ENCODE results near the gene MTA3. TPM values are rescaled to one million over a fixed set of nuclear protein-coding genes. Genes with fewer than 3 reads are reported as not detected.
"Not testable (repeated sequence)": the region's sequence is repeated elsewhere in the genome, so short reads cannot be mapped to it uniquely, and the experiment has no call there.

The MTA3 gene
- total RNA-seq, 1 donor from 2014 or later: 21.4 TPM

GRCh38 chr2:42721898-42722297 is 153.5 kb downstream of the MTA3 start:
- intact Hi-C loops (cut with DNase I): no loop called here
- no peak for DNase-seq (ENCODE audit: low spot score)

- DNase-seq (ENCODE audit: low spot score): no peak
Measured at GRCh38 chr2:42722320-42723190, 154.1 kb downstream of the MTA3 start.

GRCh38 chr2:42723465-42723864 is 155.0 kb downstream of the MTA3 start:
- intact Hi-C loops (cut with DNase I): no loop called here

More at GRCh38 chr2:42722320-42723190, 154.1 kb downstream of the MTA3 start:
- intact Hi-C loops (cut with DNase I): no loop called here

GRCh38 chr2:42724886-42725285 is 156.5 kb downstream of the MTA3 start:
- intact Hi-C loops (cut with DNase I): no loop called here
- DNase-seq (ENCODE audit: low spot score): no peak

More at GRCh38 chr2:42723465-42723864, 155.0 kb downstream of the MTA3 start:
- DNase-seq (ENCODE audit: low spot score): no peak

GRCh38 chr2:42725657-42726056 is 157.2 kb downstream of the MTA3 start:
- no peak for DNase-seq (ENCODE audit: low spot score)
- intact Hi-C loops (cut with DNase I): no loop called here

GRCh38 chr2:42726680-42727079 is 158.2 kb downstream of the MTA3 start:
- no peak for DNase-seq (ENCODE audit: low spot score)
- intact Hi-C loops (cut with DNase I): no loop called here

- DNase-seq (ENCODE audit: low spot score); intact Hi-C loops (cut with DNase I): not testable (repeated sequence)
Measured at GRCh38 chr2:42731316-42731715, 162.9 kb downstream of the MTA3 start.

GRCh38 chr2:42733852-42734251 is 165.4 kb downstream of the MTA3 start:
- no peak for DNase-seq (ENCODE audit: low spot score)
- intact Hi-C loops (cut with DNase I): no loop called here

- no peak for DNase-seq (ENCODE audit: low spot score)
Measured at GRCh38 chr2:42736598-42737322, 168.3 kb downstream of the MTA3 start.

GRCh38 chr2:42741140-42741539 is 172.7 kb downstream of the MTA3 start:
- intact Hi-C loops (cut with DNase I): no loop called here
- no peak for DNase-seq (ENCODE audit: low spot score)

More at GRCh38 chr2:42736598-42737322, 168.3 kb downstream of the MTA3 start:
- intact Hi-C loops (cut with DNase I): no loop called here

- no peak for DNase-seq (ENCODE audit: low spot score)
- intact Hi-C loops (cut with DNase I): no loop called here
Measured at GRCh38 chr2:42742740-42743658, 174.6 kb downstream of the MTA3 start.

- intact Hi-C loops (cut with DNase I): no loop called here
- no peak for DNase-seq (ENCODE audit: low spot score)
Measured at GRCh38 chr2:42743659-42743990, 175.2 kb downstream of the MTA3 start.

- intact Hi-C loops (cut with DNase I): no loop called here
- DNase-seq (ENCODE audit: low spot score): no peak
Measured at GRCh38 chr2:42744545-42745082, 176.2 kb downstream of the MTA3 start.

GRCh38 chr2:42747422-42747821 is 179.0 kb downstream of the MTA3 start:
- no peak for DNase-seq (ENCODE audit: low spot score)
- intact Hi-C loops (cut with DNase I): no loop called here

GRCh38 chr2:42748840-42749239 is 180.4 kb downstream of the MTA3 start:
- no peak for DNase-seq (ENCODE audit: low spot score)
- intact Hi-C loops (cut with DNase I): no loop called here

- DNase-seq (ENCODE audit: low spot score): no peak
- intact Hi-C loops (cut with DNase I): no loop called here
Measured at GRCh38 chr2:42752314-42752713, 183.9 kb downstream of the MTA3 start.

GRCh38 chr2:42752816-42753813 is 184.7 kb downstream of the MTA3 start:
- DNase-seq (ENCODE audit: low spot score): no peak
- intact Hi-C loops (cut with DNase I): no loop called here

GRCh38 chr2:42754021-42754775 is 185.8 kb downstream of the MTA3 start:
- intact Hi-C loops (cut with DNase I): no loop called here
- no peak for DNase-seq (ENCODE audit: low spot score)

Data from cardiac septum (tissue), 1 donor.